ENCODE measurements around the gene UBE2D4. TPM values are rescaled to one million over a fixed set of nuclear protein-coding genes. Genes with fewer than 3 reads are reported as not detected.
A peak's percentile ranks its signal among the peaks of the same experiment; 100 is the strongest.

The UBE2D4 gene
- total and polyA plus RNA-seq, 10 donors, result 8.2 to 19.5 (median 12.7) TPM

DNA sequence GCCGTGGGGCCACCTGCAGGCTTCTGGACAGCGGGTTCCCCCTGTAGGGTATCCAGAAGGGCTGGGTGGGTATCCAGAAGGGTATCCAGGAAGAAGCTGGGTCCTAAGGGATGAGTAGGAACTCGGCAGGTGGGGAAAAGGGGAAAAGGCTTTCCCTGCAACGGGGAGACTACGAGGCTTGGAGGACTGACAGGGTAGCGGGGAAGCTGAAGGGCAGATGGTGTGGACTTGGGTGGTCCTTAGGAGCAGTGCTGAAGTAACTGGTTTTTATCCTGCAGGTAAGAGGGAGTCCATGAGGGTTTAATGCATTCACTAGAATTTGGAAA, 525 bp downstream of the UBE2D4 start:
- intact Hi-C loops (cut with DNase I; ENCODE audit: low total_unique reads), result no loop called here
- 1 to 3% (median 3%) methylated on average over 6 of the region's 6 CpGs for WGBS, 5 donors
- H3K36me3 ChIP-seq, result no peaks in the 10 kb centered on the region
- peak overlapping the region; percentile 42 to 82 (median 74) for H3K4me3 ChIP-seq
- peaks cover 10 to 30% (median 24%) of the 10 kb centered on the region in 6 donors for H3K4me1 ChIP-seq
- TF ChIP-seq POLR2A (IDR thresholded peaks at IDR 0.05), result no peak
- TF ChIP-seq, protein P1, sequence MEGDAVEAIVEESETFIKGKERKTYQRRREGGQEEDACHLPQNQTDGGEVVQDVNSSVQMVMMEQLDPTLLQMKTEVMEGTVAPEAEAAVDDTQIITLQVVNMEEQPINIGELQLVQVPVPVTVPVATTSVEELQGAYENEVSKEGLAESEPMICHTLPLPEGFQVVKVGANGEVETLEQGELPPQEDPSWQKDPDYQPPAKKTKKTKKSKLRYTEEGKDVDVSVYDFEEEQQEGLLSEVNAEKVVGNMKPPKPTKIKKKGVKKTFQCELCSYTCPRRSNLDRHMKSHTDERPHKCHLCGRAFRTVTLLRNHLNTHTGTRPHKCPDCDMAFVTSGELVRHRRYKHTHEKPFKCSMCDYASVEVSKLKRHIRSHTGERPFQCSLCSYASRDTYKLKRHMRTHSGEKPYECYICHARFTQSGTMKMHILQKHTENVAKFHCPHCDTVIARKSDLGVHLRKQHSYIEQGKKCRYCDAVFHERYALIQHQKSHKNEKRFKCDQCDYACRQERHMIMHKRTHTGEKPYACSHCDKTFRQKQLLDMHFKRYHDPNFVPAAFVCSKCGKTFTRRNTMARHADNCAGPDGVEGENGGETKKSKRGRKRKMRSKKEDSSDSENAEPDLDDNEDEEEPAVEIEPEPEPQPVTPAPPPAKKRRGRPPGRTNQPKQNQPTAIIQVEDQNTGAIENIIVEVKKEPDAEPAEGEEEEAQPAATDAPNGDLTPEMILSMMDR (IDR thresholded peaks at IDR 0.05 in 8 of 11, conservative IDR thresholded peaks at IDR 0.05 in 3 of 11), result peak in 2 of 11 experiments; percentile 11 to 38
- H3K9me3 ChIP-seq, result no peaks in the 10 kb centered on the region
- no peaks in the 10 kb centered on the region for H3K27me3 ChIP-seq (replicated peaks in 1 of 7)
- peak overlapping the region; percentile 87 to 99 (median 96) for H3K27ac ChIP-seq
- DNase-seq, result no peak

DNA sequence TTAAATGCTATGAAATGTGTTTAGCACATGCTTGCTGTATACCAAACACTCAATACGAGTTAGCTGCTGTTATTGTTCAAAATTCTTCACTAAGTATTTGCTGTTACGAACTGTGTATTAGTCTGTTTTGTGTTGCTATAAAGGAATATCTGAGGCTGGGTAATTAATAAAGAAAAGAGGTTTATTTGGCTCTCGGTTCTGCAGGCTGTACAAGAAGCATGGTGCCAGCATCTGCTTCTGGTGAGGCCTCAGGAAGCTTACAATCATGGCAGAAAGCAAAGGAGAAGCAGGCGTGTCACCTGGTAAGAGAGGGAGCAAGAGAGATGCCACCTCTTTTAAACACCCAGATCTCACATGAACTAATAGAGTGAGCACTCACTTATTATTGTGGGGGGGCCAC, 1.6 kb downstream of the UBE2D4 start:
- DNase-seq, result no peak
- no peaks in the 10 kb centered on the region for H3K36me3 ChIP-seq
- peaks cover 10 to 30% (median 24%) of the 10 kb centered on the region in 6 donors for H3K4me1 ChIP-seq
- no peaks in the 10 kb centered on the region for H3K27me3 ChIP-seq (replicated peaks in 1 of 7)
- peak overlapping the region in 1 of 8 donors; percentile 99 for H3K27ac ChIP-seq
- TF ChIP-seq POLR2A (IDR thresholded peaks at IDR 0.05) (no peak), POLR2AphosphoS5 (IDR thresholded peaks at IDR 0.05) (no peak)
- TF ChIP-seq, protein P1 (IDR thresholded peaks at IDR 0.05 in 8 of 11, conservative IDR thresholded peaks at IDR 0.05 in 3 of 11), result no peak
- intact Hi-C loops (cut with DNase I; ENCODE audit: low total_unique reads), result no loop called here
- peak overlapping the region in 1 of 8 donors; percentile 82 for H3K4me3 ChIP-seq
- WGBS, 5 donors, result 94 to 99% (median 96%) methylated on average over 4 of the region's 4 CpGs
- H3K9me3 ChIP-seq, result no peaks in the 10 kb centered on the region

DNA sequence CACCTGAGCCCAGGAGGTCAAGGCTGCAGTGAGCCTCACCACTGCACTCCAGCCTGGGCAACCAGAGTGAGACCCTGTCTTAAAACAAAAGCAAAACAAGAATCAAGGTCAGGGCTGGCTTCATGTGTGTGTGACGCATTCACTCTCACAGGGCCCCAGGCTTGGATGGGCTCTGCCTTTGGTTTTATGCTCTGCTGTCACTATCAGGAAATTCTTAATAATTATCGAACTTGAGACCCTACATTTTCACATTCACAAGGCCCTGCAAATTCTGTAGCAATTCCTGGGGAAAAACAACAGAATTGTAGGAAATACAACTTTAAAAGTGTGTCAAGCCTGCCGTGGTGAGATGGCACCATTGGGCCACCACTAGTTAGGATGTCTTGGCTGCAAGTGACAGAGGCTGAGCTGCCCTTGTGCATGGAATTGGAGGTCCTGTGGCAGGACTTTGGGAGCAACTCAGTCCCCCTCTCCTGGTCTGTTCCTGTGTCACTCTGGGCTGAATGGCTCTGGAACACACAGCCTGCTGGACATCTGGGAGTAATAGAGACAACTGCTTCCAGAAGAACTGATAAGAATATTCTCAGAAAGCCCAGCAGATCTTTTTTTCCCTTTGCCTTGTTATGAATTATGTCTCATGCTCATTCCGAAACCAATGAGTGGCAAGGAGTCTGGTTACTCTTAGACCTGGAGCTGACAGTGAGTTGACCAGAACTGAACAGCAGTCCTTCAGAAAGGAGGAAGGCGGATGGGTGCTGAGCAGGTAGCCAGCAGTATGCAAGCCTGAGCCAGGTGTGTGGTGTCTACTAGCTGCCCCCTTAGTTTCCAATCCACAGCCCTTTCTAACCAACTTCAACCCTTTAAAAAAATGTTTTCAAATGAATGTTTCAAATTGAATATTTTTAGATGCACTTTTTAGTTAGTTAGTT, 3.6 kb downstream of the UBE2D4 start:
- intact Hi-C loops (cut with DNase I; ENCODE audit: low total_unique reads), result no loop called here
- 91 to 100% (median 97%) methylated on average over 5 of the region's 5 CpGs for WGBS, 5 donors
- H3K27ac ChIP-seq, result no peak overlapping the region
- H3K4me1 ChIP-seq, result peaks cover 10 to 25% (median 22%) of the 10 kb centered on the region in 6 donors
- no peaks in the 10 kb centered on the region for H3K9me3 ChIP-seq
- H3K27me3 ChIP-seq (replicated peaks in 1 of 7), result no peaks in the 10 kb centered on the region
- H3K36me3 ChIP-seq, result no peaks in the 10 kb centered on the region
- DNase-seq, result no peak
- no peak overlapping the region for H3K4me3 ChIP-seq
- TF ChIP-seq POLR2A (IDR thresholded peaks at IDR 0.05) (no peak), POLR2AphosphoS5 (IDR thresholded peaks at IDR 0.05) (no peak)
- TF ChIP-seq, protein P1 (IDR thresholded peaks at IDR 0.05 in 8 of 11, conservative IDR thresholded peaks at IDR 0.05 in 3 of 11), result no peak

DNA sequence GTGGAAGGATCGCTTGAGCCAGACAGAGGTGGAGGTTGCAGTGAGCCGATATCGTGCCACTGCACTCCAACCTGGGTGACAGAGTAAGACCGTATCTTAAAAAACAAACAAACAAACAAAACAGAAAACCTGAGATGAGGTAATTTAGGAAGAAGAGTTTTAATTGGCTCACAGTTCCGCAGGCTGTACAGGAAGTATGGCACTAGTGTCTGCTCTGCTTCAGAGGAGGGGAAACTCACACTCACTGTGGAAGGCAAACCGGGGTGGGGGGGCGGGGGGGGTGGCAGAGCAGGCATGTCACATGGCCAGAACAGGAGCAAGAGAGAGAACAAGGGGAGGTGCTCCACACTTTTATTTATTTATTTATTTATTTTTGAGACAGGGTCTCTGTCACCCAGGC, 5.1 kb downstream of the UBE2D4 start:
- 67 to 76% (median 70%) methylated on average over 7 of the region's 7 CpGs for WGBS, 5 donors
- DNase-seq, result no peak
- H3K4me1 ChIP-seq, result peaks cover 5 to 13% (median 11%) of the 10 kb centered on the region in 6 donors
- H3K36me3 ChIP-seq, result no peaks in the 10 kb centered on the region
- H3K27ac ChIP-seq, result no peak overlapping the region
- H3K4me3 ChIP-seq, result no peak overlapping the region
- no peaks in the 10 kb centered on the region for H3K9me3 ChIP-seq
- TF ChIP-seq POLR2A (IDR thresholded peaks at IDR 0.05) (no peak), POLR2AphosphoS5 (IDR thresholded peaks at IDR 0.05) (no peak)
- TF ChIP-seq, protein P1 (IDR thresholded peaks at IDR 0.05 in 8 of 11, conservative IDR thresholded peaks at IDR 0.05 in 3 of 11), result no peak
- H3K27me3 ChIP-seq (replicated peaks in 1 of 7), result no peaks in the 10 kb centered on the region
- intact Hi-C loops (cut with DNase I; ENCODE audit: low total_unique reads), result no loop called here
